ENCODE results near the gene NOTCH4.

DNA sequence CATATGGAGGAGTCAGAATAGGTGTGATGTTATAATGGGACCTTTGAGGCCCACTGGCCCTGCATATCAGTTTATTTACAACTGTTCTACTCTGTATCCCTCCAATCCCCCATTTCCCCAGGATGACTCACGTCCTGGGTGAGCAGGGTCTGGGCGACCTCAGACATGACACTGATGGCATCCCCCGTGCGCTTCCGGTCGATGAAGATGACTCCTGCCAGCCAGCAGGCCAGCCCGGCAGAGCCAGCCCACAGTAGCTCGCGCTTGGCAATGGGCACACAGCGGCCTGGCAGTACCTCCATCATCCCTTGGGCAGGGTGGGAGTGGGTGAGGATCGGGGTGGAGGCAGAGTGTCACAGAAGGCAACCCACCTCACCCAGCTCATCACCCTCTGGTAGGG lies 53.6 kb downstream of the NOTCH4 start:
- no peak for TF ChIP-seq POLR2AphosphoS5 (IDR thresholded peaks at IDR 0.05; ENCODE audit: low read depth)
- TF ChIP-seq CTCF (conservative IDR thresholded peaks at IDR 0.05; ENCODE audit: low read depth in 2 of 2): no peak
- no peak for TF ChIP-seq REST (IDR thresholded peaks at IDR 0.05; ENCODE audit: unreplicated experiment)
- no peak for TF ChIP-seq EZH2phosphoT487 (IDR thresholded peaks at IDR 0.05; ENCODE audit: unreplicated experiment)
- no peak for TF ChIP-seq EZH2 (IDR thresholded peaks at IDR 0.05; ENCODE audit: low read depth, unreplicated experiment)
- no peak for TF ChIP-seq CREB1 (CRISPR knock-in tag; IDR thresholded peaks at IDR 0.05; ENCODE audit: low read depth)

Measured in GM23338 (cell line).